ENCODE results near the gene CRYBA4.

DNA sequence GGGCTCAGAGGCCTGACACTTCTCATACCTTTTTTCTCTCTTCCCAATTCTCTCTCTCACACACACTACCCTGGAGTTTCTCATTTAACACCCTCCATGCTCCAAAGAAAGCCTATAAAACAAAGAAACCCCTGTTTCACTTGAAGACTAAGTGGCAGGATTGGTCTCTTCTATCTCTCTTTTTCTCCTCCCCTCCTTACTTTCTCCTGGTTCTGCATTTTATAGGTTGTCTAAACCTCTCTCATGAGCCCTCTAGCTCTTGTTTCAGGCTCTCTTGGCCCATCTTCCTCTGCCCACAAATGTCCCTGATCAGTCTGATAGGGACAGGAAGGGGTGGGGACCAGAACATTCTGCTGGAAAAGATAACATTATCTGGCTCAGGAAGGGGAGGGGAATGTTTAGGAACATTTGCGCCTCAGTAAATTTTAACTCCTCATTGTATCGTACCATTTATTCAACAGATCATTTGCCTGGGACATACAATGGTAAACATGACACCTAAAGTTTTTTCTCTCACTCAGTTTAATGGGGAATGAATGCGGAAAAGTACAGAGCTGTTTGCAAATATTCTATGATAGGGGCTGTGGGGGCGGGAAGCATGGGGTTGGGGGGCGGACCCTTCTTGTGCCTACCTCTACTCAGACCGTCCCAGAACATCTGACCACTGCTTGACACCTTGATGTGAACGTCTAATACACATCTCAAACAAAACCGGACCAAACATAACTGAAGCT is 10.8 kb downstream of the CRYBA4 start:
- TF ChIP-seq CTCF (IDR thresholded peaks at IDR 0.05) (no peak), POLR2A (IDR thresholded peaks at IDR 0.05) (no peak)

Measured in Peyer's patch (tissue), 4 donors.